ENCODE data around the gene LRIG1. TPM values are rescaled to one million over a fixed set of nuclear protein-coding genes. Genes with fewer than 3 reads are reported as not detected.

The LRIG1 gene
- total and polyA plus RNA-seq, 9 of the 15 experiments (the other 6 are each of a cell fraction or from before 2014, with no cell fraction given), result 0.05 to 0.38 (median 0.13) TPM; not detected in 3

- Histone ChIP-seq H3K79me2 (ENCODE audit: control insufficient read depth, insufficient read depth, low read length) (no peaks in the 10 kb centered on the region), H3K36me3 (ENCODE audit: control insufficient read depth, insufficient read depth, low read length) (no peaks in the 10 kb centered on the region), H2AFZ (ENCODE audit: low read depth, low read length) (no peak overlapping the region), H3K9me1 (ENCODE audit: control insufficient read depth, insufficient read depth, low read length) (no peaks in the 10 kb centered on the region), H3K4me3 (no peak overlapping the region), H4K20me1 (replicated peaks; ENCODE audit: control insufficient read depth, insufficient read depth, low read length) (no peaks in the 10 kb centered on the region), H3K9me3 (replicated peaks; ENCODE audit: control insufficient read depth, insufficient read depth, low read depth, low read length) (no peaks in the 10 kb centered on the region), H3K27ac (ENCODE audit: extremely low read depth, low read depth, low read length) (no peak overlapping the region), H3K9ac (ENCODE audit: insufficient read depth in 1 of 2, low read depth in 2 of 2, low read length in 2 of 2) (no peak overlapping the region), H3K27me3 (ENCODE audit: control insufficient read depth in 2 of 2, insufficient read depth in 2 of 2, low read length in 2 of 2) (peaks cover 0 to 6% of the 10 kb centered on the region in 2 experiments; a peak in 2 of 5 replicates), H3K4me2 (ENCODE audit: insufficient read depth, low read length) (no peak overlapping the region), H3K4me1 (replicated peaks in 1 of 2; ENCODE audit: control insufficient read depth in 2 of 2, insufficient read depth in 2 of 2, low read length in 2 of 2) (no peaks in the 10 kb centered on the region)
- no peak for FAIRE-seq
- ChIA-PET POLR2A (no interaction called here), CTCF (ENCODE audit: low intra/inter-chr PET ratio) (no interaction called here)
- intact Hi-C loops (cut with micrococcal nuclease) (no loop called here), in situ Hi-C loops (cut with MboI) (no loop called here)
- no peak for ATAC-seq
- BruUV-seq (replicated peaks), result no TSS peak
- 0% methylated on average over 4 of the region's 4 CpGs for WGBS (ENCODE audit: insufficient coverage, low coverage, missing lambda C conversion rate)
- no peak for DNase-seq (ENCODE audit: extremely low read depth in 1 of 4, low spot score in 3 of 4)
- TF ChIP-seq MXD1 (CRISPR knock-in tag; IDR thresholded peaks at IDR 0.05; ENCODE audit: borderline replicate concordance, poor library complexity, severe bottlenecking) (no peak), MITF (IDR thresholded peaks at IDR 0.05) (no peak), NRF1 (conservative IDR thresholded peaks at IDR 0.05 in 1 of 2, IDR thresholded peaks at IDR 0.05 in 1 of 2) (no peak), NCOA1 (IDR thresholded peaks at IDR 0.05; ENCODE audit: low read depth) (no peak), ZNF444 (CRISPR knock-in tag; IDR thresholded peaks at IDR 0.05) (no peak), ZFP91 (CRISPR knock-in tag; IDR thresholded peaks at IDR 0.05) (no peak), ARNT (IDR thresholded peaks at IDR 0.05) (no peak), MBD2 (IDR thresholded peaks at IDR 0.05; ENCODE audit: borderline replicate concordance, low read depth) (no peak), ZNF449 (CRISPR knock-in tag; IDR thresholded peaks at IDR 0.05) (no peak), NR2F6 (CRISPR knock-in tag; IDR thresholded peaks at IDR 0.05) (no peak), ZBTB5 (IDR thresholded peaks at IDR 0.05) (no peak), SMARCB1 (IDR thresholded peaks at IDR 0.05; ENCODE audit: insufficient read length, low read depth) (no peak), MCM2 (IDR thresholded peaks at IDR 0.05; ENCODE audit: low read depth) (no peak), NR3C1 (CRISPR knock-in tag; IDR thresholded peaks at IDR 0.05) (no peak), POLR3A (IDR thresholded peaks at IDR 0.05; ENCODE audit: borderline replicate concordance, extremely low read depth, insufficient read depth, insufficient read length) (no peak)
Observed at GRCh38 chr3:66488492-66488891, 12.3 kb downstream of the LRIG1 start.
